WTC11 (cell line): Measurements from ENCODE around the gene TMEM117.

ENCODE experiments used
- CTCF ChIP-seq: fragments of 200-600 bp; IDR thresholded peaks from 2 replicates; pipeline ENCODE4 v1.8.0; 2022; ENCODE audit warnings: antibody characterized with exemption
- MAX ChIP-seq: sonication (generic); formaldehyde crosslinking; IDR thresholded peaks from 2 replicates; pipeline ENCODE4 v1.8.0; 2022; ENCODE audit warnings: mild to moderate bottlenecking, missing genetic modification reagents
- TF ChIP-seq, protein P1 (sequence below): sonication (generic); formaldehyde crosslinking; IDR thresholded peaks from 2 replicates; pipeline ENCODE4 v1.8.0; 2022; ENCODE audit warnings: mild to moderate bottlenecking, missing genetic modification reagents
- TF ChIP-seq, protein P2 (sequence below): sonication (generic); formaldehyde crosslinking; IDR thresholded peaks from 2 replicates; pipeline ENCODE4 v1.8.1; 2022; ENCODE audit warnings: low read depth, missing genetic modification reagents, borderline replicate concordance

DNA sequence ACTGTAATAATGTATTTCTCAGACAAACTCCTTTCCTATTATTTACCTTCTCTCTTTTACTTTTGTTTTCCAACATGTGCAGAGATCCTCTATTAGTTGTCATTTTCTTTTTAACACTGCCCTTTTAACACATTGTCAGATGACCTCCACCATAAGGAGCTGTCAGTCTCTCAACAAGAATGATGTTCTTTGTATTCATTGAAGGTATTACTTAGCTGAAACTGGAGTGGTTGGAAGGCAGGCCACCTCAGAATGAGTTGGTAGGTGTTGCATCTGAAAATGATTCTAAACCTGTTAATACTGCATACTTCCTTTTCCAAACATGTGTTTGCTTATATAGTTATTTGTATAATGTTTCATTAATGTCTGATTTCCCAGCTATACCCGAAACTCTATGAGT, 16.9 kb downstream of the TMEM117 start:
- TF ChIP-seq CTCF (no peak), MAX (CRISPR knock-in tag) (no peak)
- TF ChIP-seq, protein P1, sequence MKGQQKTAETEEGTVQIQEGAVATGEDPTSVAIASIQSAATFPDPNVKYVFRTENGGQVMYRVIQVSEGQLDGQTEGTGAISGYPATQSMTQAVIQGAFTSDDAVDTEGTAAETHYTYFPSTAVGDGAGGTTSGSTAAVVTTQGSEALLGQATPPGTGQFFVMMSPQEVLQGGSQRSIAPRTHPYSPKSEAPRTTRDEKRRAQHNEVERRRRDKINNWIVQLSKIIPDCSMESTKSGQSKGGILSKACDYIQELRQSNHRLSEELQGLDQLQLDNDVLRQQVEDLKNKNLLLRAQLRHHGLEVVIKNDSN (CRISPR knock-in tag), result no peak
- TF ChIP-seq, protein P2, sequence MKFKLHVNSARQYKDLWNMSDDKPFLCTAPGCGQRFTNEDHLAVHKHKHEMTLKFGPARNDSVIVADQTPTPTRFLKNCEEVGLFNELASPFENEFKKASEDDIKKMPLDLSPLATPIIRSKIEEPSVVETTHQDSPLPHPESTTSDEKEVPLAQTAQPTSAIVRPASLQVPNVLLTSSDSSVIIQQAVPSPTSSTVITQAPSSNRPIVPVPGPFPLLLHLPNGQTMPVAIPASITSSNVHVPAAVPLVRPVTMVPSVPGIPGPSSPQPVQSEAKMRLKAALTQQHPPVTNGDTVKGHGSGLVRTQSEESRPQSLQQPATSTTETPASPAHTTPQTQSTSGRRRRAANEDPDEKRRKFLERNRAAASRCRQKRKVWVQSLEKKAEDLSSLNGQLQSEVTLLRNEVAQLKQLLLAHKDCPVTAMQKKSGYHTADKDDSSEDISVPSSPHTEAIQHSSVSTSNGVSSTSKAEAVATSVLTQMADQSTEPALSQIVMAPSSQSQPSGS (CRISPR knock-in tag), result no peak
